ENCODE measurements around the gene NCOA3.
"Not testable (repeated sequence)": the region's sequence is repeated elsewhere in the genome, so short reads cannot be mapped to it uniquely, and the experiment has no call there.

Gene NCOA3

DNA sequence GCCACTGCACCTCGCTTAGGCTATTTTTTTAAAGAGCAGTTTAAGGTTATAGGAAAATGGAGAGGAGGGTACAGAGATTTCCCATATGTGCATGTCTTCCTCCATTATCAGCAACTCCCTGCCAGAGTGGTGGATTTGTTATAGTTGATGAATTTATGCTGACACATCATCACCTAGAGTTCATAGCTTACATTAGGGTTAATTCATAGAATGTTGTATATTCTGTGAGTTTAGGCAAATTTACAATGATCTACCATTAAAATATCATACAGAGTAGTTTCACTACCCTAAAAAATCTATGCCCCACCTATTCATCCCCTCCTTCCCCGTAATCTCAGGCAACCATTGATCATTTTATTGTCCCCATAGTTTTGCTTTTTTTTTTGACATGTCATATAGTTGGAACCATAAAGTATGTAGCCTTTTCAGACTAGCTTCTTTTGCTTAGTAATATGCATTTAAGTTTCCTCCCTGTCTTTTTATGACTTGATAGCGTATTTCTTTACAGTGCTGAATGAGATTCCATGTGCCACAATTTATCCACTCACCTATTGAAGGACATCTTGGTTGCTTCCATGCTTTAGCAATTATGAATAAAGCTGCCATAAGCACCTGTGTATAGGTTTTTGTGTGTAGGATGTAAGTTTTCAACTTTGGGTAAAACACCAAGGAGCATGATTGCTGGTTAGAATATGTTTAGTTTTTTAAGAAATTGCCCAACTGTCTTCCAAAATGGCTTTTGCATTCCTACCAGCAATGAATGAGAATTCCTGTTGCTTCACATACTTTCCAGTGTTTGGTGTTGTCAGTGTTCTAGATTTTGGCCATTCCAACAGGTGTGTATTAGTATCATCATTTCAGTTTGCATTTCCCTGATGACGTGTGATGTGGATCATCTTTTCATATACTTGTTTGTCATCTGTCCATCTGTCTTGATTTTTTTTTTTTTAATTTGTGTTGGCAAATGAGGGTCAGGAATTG, 60.2 kb downstream of the NCOA3 start:
- DNase-seq: no peak

DNA sequence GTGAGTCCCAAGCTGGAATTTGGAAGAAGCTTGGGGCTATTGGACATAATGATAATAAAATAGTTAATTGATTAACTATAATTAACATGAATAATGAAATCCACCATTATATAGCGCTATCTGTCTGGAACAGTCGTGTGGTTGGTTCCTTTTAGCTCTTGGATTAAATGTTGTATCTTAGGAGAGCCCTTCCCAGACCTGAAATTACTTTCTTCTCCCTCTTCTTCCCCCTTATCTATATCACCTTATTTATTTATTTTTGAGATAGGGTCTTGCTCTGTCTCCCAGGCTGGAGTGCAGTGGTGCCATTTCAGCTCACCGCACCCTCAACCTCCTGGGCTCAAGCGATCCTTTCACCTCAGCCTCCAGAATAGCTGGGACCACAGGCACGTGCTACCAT, 64.6 kb downstream of the NCOA3 start:
- no peak for DNase-seq

DNA sequence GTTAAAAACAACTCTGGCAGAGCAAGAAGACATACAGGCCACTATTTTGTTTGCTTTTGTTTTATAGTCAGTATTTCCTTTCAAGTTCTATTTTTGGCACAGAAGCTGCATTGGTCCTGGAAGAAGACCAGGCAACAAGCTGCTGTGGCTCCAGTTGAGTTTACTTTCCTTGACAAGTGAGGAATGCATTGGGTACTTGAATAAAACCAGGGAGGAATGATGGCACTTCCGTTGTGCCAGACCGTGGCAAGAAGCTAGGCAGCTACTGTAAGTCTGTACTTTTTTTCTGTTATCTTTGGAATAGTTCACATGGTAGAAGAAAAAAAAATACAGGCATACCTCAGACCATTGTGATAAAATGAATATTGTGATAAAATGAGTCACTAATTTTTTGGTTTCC, 66.3 kb downstream of the NCOA3 start:
- no peak for DNase-seq

DNA sequence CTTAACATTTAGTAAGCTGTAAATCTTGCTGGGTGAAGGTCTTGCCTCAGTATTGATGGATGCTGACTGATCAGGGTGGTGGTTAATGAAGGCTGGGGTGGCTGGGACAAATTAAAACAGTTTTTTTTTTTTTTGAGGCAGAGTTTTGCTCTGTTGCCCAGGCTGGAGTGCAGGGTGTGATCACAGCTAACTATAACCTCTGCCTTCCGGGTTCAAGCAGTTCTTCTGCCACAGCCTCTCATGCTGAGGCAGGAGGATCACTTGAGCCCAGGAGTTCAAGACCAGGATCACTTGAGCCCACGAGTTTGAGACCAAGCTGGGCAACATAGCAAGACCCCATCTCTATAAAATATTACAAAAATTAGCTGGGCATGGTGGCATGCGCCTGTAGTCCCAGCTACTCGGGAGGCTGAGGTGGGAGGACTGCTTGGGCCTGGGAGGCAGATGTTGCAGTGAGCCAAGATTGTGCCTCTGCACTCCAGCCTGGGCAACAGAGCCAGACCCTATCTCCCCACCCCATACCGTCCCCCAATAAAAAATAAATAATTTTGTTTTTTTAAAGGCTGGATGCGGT, 67.2 kb downstream of the NCOA3 start:
- DNase-seq: no peak

DNA sequence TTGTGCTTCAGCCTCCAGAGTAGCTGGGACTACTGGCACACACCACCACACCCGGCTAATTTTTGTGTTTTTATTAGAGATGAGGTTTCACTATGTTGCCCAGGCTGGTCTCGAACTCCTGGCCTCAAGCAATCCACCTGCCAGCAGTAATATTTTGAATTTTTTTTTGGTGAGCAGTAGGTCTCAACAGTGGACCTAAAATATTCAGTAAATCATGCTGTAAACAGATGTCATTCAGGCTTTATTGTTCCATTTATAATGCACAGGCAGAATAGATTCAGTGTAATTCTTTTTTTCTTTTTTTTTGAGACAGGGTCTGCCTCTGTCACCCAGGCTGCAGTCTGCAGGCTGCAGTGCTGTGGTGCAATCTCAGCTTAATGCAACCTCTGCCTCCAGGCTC, 69.7 kb downstream of the NCOA3 start:
- no peak for DNase-seq

DNA sequence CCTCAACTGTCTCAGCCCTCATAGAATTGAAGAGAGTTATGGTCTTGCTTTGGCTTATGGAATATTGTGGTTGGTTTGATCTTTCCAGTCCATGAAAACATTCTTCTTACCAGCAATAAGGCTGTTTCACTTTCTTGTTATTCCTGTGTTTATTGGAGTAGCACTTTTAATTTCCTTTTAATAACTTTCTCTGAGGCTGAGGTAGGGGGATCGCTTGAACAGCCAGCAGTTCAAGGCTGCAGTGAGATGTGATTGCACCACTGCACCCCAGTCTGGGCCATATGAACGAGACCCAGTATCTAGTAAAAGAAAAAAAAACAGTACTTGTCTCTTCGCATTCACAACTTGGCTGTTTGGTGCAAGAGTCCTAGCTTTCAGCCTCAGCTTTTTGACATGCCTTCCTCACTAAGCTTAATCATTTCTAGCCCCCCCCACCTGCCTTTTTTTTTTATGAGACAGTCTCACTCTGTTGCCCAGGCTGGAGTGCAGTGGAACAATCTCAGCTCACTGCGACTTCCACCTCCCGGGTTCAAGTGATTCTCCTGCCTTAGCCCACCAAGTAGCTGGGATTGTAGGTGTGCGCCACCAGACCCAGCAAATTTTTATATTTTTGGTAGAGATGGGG, 70.5 kb downstream of the NCOA3 start:
- no peak for DNase-seq

DNA sequence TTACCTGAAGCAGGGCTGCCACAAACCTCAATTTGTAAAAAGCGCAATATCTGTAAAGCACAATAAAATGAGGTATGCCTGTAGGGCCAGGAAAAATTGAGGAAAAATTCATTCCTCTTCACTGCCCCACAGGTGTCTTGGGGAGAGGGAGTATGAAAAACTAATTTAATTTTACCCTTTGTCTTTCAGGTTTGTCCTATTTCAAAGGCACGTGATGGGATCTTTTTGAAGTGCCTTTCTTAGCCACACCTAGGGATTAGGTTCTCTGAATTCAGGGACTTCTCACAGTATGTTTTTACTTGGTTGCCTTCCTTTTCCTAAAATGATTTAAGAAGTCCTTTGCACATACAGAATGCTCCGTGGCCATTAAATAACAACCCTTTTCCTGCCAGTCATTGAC, 71.9 kb downstream of the NCOA3 start:
- no peak for DNase-seq

DNA sequence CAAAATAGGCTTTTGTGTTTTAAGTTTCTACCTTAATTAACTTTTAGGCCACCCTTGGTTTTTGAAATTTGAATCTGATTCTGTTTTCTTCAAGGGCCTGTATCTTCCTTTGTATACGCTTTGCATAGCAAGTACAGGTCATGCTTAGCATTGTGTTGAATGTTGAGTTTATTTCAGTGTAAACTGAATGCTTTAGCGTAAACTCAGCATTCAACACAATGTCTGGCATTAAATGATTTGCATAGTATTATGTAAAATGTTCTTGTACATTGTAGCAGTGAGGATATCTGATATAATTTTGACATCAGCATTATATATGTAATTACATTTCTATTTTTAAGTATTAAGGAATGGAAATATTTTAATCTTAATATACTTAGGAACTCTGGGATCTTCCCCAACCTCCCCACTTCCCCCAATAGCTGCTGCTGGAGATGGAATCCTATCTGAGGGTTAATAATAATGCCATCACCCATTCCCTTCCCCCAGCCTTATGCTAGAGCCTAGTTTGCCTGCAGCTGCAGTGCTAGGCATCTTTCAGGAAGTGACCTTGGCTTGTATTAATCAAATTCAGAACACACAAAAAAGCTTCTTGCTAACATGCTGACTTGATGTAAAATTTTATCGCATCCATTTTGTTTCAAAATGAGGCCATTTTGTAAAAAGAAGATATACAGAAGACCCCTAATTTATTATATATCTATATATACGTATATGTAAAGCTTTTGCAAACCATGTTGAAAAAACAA, 73.1 kb downstream of the NCOA3 start:
- peak in 3 of 56 donors; percentile 3 to 13 (median 3) for DNase-seq

DNA sequence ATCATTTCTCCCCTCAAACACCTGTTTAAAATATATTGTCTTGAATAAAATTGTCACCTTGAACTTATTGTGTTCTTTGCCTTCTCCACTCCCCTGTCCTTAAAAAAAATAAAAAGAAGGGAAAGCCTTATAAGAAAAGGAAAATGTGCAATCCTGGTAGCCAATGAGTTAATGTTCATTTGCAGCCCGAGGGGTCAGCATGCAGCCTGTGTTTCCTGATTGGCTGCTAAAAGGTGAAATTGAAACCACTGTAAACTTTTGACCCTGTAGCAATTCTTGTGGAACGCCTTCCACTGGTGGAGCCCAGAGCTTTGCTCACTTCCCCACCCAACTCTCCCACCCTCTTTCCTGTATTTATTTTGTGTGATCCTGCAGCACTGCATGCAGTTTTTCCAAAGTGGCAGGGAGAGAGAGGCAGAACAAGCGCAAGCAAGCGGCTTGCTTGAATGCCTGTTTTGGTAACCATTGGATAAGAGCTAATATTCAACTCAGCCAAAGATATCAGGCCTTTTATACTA, 74.9 kb downstream of the NCOA3 start:
- DNase-seq: peak in 33 of 56 donors; percentile 2 to 46 (median 11)

DNA sequence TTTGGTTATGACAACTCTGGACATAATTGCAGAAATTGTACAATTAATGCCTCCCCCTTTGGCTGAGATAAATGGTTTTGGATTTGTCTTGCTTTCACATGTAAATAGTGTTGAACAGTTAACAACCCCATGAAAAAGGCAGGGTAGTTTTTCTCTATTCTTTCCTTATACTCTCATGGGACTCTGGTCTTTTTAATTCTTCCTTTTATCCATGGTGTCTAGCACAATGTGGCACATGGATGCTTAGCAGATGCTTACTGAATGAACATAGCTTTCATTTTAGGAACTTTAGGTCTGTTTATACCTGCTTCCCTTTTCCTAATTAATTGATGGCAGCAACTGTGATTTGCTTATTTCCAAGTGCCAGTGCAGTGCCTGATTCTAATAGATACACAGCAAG, 75.6 kb downstream of the NCOA3 start:
- no peak for DNase-seq

DNA sequence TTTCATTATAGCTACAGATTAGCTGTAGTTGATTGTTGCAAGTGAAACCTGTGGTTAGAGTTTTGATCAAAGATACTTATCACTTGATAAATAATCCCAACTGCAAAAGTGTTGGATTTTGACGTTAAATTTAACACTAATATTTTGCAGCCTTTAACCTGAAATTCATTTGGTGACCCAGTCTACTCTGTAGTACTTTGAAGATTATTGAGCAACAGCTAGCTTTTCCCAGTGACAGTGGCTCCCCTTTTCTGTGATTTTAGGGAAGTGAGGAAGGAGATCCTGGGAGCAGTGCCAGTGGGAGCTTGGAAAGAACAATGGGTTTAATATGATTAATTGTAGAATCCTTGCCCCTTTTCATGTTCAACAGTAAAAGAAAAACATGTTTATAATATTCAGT, 76.9 kb downstream of the NCOA3 start:
- DNase-seq: no peak

DNA sequence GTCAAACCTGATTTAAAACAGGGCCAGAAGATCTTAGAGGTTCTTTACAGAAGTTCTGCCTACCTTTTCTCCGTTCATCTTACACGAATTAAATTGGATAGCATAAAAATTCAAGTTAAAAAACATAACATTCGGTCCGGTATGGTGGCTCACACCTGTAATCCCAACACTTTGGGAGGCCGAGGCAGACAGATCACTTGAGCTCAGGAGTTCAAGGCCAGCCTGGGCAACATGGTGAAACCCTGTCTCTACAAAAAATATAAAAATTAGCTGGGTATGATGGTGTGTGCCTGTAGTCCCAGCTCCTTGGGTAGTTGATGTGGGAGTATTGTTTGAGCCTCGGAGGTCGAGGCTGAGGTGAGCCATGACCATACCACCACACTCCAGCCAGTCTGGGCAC, 79.0 kb downstream of the NCOA3 start:
- not testable (repeated sequence) for DNase-seq

DNA sequence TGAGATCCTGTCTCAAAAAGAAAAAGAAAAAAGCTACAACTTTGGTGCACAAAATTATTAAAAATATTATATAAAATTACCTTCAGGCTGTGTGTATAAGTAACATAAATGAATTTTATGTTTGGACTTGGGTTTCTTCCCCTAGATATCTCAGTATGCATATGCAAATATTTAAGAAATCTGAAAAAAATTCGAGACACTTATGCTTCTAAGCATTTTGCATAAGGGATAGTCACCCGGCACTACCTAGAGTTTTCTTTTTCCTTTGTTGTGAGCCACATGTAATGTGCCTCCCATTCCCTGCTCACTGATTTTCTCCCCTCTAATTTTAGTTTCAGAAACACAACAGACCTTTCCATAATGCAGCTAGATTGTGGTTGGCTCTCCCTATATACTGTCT, 79.4 kb downstream of the NCOA3 start:
- no peak for DNase-seq

DNA sequence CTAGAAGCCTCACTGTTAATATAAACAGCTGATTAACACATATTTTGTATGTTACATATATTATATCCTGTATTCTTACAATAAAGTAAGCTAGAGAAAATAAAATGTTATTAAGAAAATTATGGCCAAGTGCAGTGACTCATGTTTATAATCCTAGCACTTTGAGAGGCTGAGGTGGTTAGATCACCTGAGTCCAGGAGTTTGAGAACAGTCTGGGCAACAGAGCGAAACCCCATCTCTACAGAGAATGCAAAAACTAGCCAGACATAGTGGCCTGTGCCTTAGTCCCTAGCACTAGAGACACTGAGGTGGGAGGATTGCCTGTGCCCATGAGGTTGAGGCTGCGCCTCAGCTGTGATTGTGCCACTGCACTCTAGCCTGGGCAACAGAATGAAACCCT, 81.9 kb downstream of the NCOA3 start:
- DNase-seq: no peak

DNA sequence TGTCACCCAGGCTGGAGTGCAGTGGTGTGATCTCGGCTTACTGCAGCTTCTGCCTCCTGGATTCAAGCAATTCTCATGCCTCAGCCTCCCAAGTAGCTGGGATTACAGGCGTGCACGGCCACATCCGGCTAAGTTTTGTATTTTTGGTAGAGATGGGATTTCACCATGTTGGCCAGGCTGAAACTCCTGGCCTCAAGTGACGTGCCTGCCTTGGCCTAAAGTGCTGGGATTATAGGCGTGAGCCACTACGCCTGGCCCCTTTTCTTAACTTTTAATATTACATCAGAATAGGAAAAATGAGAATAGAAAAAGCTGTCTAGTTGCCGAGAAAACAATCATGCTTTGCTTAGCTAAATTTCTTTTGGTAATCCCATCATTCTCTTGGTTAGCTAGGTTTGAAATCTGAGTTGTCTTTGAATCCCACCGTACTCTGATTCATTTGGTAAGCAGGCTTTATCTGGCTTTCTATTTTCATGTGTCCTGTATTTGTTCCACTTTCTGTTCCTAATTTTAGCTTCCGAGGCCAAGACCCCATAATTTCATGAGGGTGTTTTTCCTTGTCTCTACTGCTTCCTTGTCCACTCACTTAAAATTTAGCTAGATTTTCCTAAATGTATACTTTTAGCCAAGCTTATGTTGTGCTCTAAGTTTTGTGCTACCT, 83.5 kb downstream of the NCOA3 start:
- DNase-seq: no peak

DNA sequence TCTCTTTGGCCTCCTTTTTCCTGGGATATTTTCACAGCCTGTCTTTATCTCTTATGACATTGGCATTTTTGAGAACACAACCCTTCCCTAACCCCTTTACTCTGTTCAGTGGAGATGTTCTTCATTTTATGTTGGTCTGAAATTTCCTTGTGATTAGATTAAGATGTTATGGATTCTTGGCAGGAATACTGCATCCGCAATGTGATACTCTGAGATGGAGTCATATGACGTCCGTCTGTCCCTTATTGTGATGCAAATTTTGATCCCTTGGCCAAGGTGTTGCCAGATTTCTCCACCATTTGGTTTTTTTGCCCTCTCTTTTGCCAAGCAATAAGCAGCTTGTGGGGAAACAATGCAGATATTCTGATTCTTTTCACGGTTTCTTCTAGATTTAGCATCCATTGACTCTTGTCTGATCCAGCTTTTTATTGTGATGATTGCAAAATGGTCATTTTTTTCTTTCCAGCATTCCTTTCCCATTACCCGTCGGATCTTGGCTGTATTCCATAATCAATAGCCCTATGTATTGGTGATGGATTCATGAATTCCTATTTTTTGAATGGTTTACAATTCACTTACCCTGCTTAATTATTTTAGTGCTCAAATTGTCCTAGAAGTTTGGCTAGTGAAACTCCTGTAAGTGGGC, 85.1 kb downstream of the NCOA3 start:
- DNase-seq: no peak

DNA sequence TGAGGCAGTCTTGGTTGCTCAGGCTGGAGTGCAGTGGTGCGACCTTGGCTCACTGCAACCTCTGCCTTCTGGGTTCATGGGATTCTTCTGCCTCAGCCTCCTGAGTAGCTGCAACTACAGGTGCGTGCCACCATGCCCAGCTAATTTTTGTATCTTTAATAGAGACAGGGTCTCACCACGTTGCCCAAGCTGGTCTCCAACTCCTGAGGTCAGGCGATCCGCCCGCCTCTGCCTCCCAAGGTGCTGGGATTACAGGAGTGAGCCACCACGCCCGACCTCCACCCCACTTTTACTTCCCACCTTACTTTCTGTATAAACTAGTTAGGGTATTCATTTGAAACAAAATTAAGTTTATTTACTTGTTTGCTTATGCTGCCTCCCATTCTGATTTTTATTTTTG, 86.5 kb downstream of the NCOA3 start:
- no peak for DNase-seq

DNA sequence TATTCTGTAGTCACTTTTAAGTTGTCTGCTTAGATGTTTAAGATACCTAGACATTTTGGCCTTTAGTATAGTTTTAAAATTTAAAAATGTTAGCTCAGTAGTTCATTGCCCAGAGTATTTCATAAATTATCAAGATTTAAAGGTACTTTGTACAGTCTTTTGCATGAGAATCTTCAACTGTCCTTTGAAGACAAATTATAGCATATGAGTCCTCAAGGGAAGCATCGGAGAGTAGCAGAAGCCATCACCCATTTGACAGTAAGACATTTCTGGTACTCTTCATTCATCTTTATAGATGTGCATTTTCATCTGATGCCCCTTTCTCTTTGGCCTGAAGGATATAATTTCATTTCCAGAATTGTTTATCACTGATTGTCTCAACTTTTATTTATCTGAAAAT, 89.5 kb downstream of the NCOA3 start:
- no peak for DNase-seq

DNA sequence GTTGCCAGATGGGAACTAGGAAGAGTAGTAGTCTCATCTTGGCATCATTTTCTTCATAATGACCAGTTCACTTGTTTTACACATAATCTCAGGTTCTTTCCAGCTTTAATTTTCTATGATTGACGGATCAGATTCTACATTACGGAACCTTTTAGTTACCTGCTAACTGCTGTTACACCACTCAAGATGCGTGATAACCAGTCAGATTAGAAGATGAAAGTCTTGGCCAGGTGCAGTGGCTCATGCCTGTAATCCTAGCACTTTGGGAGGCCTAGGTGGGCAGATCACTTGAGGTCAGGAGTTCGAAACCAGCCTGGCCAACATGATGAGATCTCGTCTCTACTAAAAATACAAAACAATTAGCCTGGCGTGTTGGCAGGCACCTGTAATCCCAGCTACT, 92.5 kb downstream of the NCOA3 start:
- DNase-seq: no peak

DNA sequence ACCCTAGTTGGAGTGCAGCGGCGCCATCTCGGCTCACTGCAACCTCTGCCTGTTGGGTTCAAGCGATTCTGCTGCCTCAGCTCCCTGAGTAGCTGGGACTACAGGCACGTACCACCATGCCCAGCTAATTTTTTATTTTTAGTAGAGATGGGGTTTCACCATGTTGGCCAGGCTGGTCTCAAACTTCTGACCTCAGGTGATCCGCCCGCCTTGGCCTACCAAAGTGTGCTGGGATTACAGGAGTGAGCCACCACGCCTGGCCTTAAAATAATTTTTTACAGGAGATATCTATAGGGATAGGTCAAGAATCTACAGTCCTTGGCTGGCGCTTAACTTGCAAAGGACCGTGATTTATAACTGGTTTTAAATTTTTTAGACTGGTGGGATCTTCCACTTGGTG, 93.5 kb downstream of the NCOA3 start:
- DNase-seq: not testable (repeated sequence)

Measured in nucleus accumbens (tissue), 56 donors.